ENCODE results near the gene KISS1R.

KISS1R gene

DNA sequence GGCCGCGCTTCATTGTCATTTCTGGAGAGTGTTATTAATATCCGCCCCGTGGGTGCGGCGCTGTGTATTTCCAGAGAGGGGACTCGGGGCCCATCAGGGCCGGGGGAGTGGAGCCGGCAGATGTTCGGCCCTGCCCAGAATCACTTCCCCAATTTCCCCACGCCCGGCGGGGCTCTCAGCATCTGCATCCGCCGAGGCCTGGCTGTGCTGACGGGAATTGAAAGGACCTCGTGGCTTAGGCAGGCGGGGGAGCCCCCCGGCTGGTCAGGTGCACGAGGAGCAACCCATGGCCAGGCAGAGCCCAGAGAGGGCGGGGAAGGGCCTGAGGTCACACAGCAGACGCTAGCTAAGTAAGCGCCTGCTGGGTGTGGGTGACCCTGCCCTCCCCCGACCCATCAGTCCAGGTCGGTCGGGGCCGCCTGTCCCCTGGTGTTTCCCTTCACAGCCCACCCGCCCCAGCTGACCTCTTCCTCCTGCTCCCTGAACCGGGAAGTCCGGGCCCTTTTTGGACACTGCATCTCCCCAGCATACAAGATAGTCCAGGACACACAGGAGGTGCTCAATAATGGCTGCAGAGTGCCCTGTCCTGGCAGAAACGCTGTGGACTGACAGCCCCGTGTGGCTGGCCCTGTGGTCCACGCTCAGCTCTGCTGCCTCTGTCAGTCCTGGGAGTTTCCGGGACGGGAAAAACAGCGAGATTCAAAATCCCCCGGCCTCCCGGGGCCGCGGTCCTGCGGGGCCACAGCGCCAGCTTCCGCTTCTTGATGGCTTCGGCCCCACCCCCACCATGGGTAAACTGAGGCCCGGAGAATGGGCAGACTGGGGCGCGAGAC lies 30.8 kb downstream of the KISS1R start:
- TF ChIP-seq, protein P1, sequence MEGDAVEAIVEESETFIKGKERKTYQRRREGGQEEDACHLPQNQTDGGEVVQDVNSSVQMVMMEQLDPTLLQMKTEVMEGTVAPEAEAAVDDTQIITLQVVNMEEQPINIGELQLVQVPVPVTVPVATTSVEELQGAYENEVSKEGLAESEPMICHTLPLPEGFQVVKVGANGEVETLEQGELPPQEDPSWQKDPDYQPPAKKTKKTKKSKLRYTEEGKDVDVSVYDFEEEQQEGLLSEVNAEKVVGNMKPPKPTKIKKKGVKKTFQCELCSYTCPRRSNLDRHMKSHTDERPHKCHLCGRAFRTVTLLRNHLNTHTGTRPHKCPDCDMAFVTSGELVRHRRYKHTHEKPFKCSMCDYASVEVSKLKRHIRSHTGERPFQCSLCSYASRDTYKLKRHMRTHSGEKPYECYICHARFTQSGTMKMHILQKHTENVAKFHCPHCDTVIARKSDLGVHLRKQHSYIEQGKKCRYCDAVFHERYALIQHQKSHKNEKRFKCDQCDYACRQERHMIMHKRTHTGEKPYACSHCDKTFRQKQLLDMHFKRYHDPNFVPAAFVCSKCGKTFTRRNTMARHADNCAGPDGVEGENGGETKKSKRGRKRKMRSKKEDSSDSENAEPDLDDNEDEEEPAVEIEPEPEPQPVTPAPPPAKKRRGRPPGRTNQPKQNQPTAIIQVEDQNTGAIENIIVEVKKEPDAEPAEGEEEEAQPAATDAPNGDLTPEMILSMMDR (conservative IDR thresholded peaks at IDR 0.05; ENCODE audit: low read length), result no peak
- no peak for TF ChIP-seq EZH2phosphoT487 (IDR thresholded peaks at IDR 0.05; ENCODE audit: borderline replicate concordance)
- peaks cover 7% of the 10 kb centered on the region; the same call in 1 of the 2 replicates for H3K36me3 ChIP-seq (ENCODE audit: insufficient read depth, low read length)
- H3K4me2 ChIP-seq (ENCODE audit: low read depth, low read length, poor library complexity, severe bottlenecking), result no peak overlapping the region
- H3K9me2 ChIP-seq (replicated peaks; ENCODE audit: low read depth, low read length), result no peaks in the 10 kb centered on the region
- H3K9ac ChIP-seq (ENCODE audit: low read depth, low read length, poor library complexity, severe bottlenecking), result no peak overlapping the region
- peaks cover 7% of the 10 kb centered on the region; the same call in 1 of the 2 replicates for H3K79me2 ChIP-seq (ENCODE audit: insufficient read depth, low read length)
- no peak overlapping the region for H3K4me3 ChIP-seq (ENCODE audit: low read length, poor library complexity, severe bottlenecking)
- no peak overlapping the region for H2AFZ ChIP-seq (ENCODE audit: low read length)
- no peaks in the 10 kb centered on the region for H3F3A ChIP-seq (ENCODE audit: low read depth)
- H3K4me1 ChIP-seq (ENCODE audit: insufficient read depth, low read length, poor library complexity, severe bottlenecking), result no peaks in the 10 kb centered on the region
- H3K27me3 ChIP-seq (ENCODE audit: insufficient read depth, low read length, poor library complexity, severe bottlenecking), result no peaks in the 10 kb centered on the region
- no peaks in the 10 kb centered on the region for H3K9me3 ChIP-seq (ENCODE audit: insufficient read depth, low read depth, low read length)
- H4K20me1 ChIP-seq (ENCODE audit: insufficient read depth, low read length, poor library complexity, severe bottlenecking), result peaks cover 4% of the 10 kb centered on the region

DNA sequence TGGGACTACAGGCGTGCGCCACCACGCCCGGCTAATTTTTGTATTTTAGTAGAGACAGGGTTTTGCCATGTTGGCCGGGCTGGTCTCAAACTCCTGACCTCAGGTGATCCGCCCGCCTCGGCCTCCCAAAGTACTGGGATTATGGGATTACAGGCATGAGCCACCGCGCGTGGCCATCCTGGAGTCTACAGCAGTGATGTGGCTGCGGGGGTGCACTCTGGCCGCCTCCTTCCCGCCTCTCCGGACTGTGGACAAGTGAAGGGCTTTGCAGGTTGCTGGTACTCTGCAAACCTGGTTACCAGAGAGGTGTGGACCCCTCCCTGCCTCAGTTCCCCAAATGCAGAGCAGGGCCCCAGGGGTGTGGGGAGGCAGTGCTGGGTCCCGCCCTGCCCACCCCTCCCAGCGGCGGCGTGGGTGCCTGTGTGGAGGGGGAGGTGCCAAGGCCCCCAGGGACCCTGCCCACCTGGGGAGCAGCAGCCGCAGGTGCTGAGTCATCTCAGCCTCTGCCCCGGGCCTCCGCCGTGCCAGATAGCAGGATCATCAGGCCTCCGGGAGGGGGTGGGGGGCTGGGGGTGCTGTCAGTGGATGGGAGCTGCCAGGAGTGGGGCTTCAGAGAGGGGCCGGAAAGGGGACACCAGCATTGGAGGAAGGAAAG lies 31.8 kb downstream of the KISS1R start:
- H3K27me3 ChIP-seq (ENCODE audit: insufficient read depth, low read length, poor library complexity, severe bottlenecking), result no peaks in the 10 kb centered on the region
- no peaks in the 10 kb centered on the region for H3K9me2 ChIP-seq (replicated peaks; ENCODE audit: low read depth, low read length)
- H3K79me2 ChIP-seq (ENCODE audit: insufficient read depth, low read length), result peaks cover 15% of the 10 kb centered on the region; the same call in 1 of the 2 replicates
- H3K9ac ChIP-seq (ENCODE audit: low read depth, low read length, poor library complexity, severe bottlenecking), result no peak overlapping the region
- no peak overlapping the region for H2AFZ ChIP-seq (ENCODE audit: low read length)
- H3K4me1 ChIP-seq (ENCODE audit: insufficient read depth, low read length, poor library complexity, severe bottlenecking), result no peaks in the 10 kb centered on the region
- H3K36me3 ChIP-seq (ENCODE audit: insufficient read depth, low read length), result peaks cover 3% of the 10 kb centered on the region; the same call in 1 of the 2 replicates
- H4K20me1 ChIP-seq (ENCODE audit: insufficient read depth, low read length, poor library complexity, severe bottlenecking), result peaks cover 6% of the 10 kb centered on the region
- no peak overlapping the region for H3K4me3 ChIP-seq (ENCODE audit: low read length, poor library complexity, severe bottlenecking)
- no peak overlapping the region for H3K4me2 ChIP-seq (ENCODE audit: low read depth, low read length, poor library complexity, severe bottlenecking)
- TF ChIP-seq, protein P1 (conservative IDR thresholded peaks at IDR 0.05; ENCODE audit: low read length), result no peak
- TF ChIP-seq EZH2phosphoT487 (IDR thresholded peaks at IDR 0.05; ENCODE audit: borderline replicate concordance), result no peak
- no peaks in the 10 kb centered on the region for H3K9me3 ChIP-seq (ENCODE audit: insufficient read depth, low read depth, low read length)
- no peaks in the 10 kb centered on the region for H3F3A ChIP-seq (ENCODE audit: low read depth)

DNA sequence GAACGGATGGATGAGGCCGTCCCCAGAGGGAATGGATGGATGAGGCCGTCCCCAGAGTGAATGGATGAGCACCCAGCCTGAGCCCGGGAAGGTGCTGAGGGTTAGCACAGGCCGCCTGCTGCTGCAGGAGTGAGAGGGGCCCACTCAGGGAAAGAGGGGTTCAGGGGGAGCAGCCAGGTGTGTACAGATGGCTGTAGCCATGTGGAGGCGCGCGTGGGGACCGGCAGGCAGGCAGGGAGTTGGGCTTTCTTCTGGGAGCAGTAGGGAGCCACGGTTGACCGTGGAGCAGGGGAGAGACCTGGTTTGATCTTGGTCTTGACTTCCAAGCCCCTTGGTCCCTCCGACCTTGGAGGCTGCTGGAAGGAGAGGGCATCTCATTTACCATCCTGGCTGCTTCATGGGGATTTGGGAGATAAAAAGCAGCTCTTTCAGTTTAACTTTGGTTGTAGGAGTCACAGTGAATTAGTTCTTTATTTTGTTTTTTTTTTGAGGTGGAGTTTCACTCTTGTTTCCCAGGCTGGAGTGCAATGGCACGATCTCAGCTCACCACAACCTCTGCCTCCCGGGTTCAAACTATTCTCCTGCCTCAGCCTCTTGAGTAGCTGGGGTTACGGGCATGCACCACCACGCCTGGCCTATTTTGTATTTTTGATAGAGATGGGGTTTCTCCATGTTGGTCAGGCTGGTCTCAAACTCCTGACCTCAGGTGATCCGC lies 33.4 kb downstream of the KISS1R start:
- Histone ChIP-seq H2AFZ (ENCODE audit: low read length) (no peak overlapping the region), H3K4me1 (ENCODE audit: insufficient read depth, low read length, poor library complexity, severe bottlenecking) (no peaks in the 10 kb centered on the region), H3K4me3 (ENCODE audit: low read length, poor library complexity, severe bottlenecking) (no peak overlapping the region), H3K79me2 (ENCODE audit: insufficient read depth, low read length) (peaks cover 27% of the 10 kb centered on the region; the same call in 1 of the 2 replicates), H3K27me3 (ENCODE audit: insufficient read depth, low read length, poor library complexity, severe bottlenecking) (no peaks in the 10 kb centered on the region), H3K36me3 (ENCODE audit: insufficient read depth, low read length) (peaks cover 3% of the 10 kb centered on the region; the same call in 1 of the 2 replicates), H3K9me2 (replicated peaks; ENCODE audit: low read depth, low read length) (no peaks in the 10 kb centered on the region), H3K4me2 (ENCODE audit: low read depth, low read length, poor library complexity, severe bottlenecking) (no peak overlapping the region), H4K20me1 (ENCODE audit: insufficient read depth, low read length, poor library complexity, severe bottlenecking) (peaks cover 2% of the 10 kb centered on the region), H3F3A (ENCODE audit: low read depth) (no peaks in the 10 kb centered on the region), H3K9me3 (ENCODE audit: insufficient read depth, low read depth, low read length) (no peaks in the 10 kb centered on the region), H3K9ac (ENCODE audit: low read depth, low read length, poor library complexity, severe bottlenecking) (no peak overlapping the region)
- TF ChIP-seq EZH2phosphoT487 (IDR thresholded peaks at IDR 0.05; ENCODE audit: borderline replicate concordance), result no peak
- TF ChIP-seq, protein P1 (conservative IDR thresholded peaks at IDR 0.05; ENCODE audit: low read length), result no peak
